ENCODE results near the gene SAMD13. TPM values are rescaled to one million over a fixed set of nuclear protein-coding genes. Genes with fewer than 3 reads are reported as not detected.

The SAMD13 gene
- total and polyA plus RNA-seq, 8 donors, result 0.84 to 8.6 (median 8.2) TPM

DNA sequence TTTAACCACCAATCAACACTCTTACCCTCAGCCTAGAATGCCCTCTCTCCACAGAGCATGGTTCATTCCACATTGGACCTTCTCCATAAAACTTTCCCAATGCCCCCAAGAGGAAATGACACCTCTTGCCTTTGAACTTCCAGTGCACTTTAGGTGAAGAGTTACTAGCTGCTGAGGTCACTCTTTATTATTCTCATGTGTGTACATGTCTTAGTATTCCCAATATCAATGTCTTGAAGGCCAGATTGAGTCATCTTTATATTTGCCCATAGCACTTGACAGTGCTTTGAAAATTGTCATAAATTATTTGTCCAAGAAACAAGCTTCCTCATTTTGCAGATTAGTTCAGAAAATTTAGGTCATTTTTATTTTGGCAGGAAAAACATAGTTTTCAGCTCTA, 88.7 kb downstream of the SAMD13 start:
- ATAC-seq (no peak), DNase-seq (no peak)
- H3K36me3 ChIP-seq, result no peaks in the 10 kb centered on the region
- no peaks in the 10 kb centered on the region for H3K9me3 ChIP-seq
- H3K27me3 ChIP-seq, result no peaks in the 10 kb centered on the region
- intact Hi-C loops (cut with DNase I), result no loop called here
- TF ChIP-seq, protein P1, sequence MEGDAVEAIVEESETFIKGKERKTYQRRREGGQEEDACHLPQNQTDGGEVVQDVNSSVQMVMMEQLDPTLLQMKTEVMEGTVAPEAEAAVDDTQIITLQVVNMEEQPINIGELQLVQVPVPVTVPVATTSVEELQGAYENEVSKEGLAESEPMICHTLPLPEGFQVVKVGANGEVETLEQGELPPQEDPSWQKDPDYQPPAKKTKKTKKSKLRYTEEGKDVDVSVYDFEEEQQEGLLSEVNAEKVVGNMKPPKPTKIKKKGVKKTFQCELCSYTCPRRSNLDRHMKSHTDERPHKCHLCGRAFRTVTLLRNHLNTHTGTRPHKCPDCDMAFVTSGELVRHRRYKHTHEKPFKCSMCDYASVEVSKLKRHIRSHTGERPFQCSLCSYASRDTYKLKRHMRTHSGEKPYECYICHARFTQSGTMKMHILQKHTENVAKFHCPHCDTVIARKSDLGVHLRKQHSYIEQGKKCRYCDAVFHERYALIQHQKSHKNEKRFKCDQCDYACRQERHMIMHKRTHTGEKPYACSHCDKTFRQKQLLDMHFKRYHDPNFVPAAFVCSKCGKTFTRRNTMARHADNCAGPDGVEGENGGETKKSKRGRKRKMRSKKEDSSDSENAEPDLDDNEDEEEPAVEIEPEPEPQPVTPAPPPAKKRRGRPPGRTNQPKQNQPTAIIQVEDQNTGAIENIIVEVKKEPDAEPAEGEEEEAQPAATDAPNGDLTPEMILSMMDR (IDR thresholded peaks at IDR 0.05), result no peak
- no peak overlapping the region for H3K4me3 ChIP-seq
- H3K4me1 ChIP-seq, result no peaks in the 10 kb centered on the region
- H3K27ac ChIP-seq, result no peak overlapping the region

DNA sequence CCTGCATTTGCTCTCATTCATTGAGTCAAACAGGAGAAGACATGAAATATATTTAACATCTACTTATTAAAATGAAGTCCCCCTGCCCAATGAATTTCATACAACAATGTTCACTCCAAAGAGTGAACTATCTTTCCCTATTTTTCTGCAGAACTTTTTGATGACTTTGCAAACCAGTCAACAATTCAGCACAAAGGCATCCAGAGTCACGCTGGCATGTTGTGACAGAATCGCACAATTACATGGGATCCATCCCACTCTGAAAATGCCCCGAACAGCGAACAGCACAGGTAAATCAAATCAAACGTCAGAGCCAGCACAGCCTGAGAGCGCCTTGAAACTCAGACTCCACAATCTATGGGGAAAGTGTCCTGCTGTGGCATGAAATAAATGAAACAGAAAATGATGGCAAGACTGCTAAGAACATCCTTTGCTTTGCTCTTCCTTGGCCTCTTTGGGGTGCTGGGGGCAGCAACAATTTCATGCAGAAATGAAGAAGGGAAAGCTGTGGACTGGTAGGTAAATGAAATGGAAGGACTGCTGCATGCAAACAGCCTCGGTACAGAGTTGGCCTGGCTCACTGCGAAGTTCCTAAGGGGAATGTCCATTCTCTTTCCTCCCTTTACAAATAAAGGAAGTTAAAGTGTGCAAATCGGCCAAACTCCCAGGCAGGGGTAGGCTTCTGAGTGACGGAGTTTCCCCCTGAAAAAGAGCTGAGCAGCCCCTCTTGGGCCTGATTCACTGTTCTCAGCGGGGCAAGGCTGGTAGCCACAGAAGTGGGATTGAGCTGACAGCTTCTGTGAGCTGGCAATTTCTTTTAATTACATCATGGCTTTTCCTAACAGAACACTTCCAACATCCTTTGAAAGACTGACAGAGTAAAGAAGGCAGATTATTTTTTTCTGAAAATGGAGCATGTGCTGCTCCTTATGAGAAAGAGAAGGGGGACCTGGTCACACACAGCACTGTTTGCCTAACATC, 97.0 kb downstream of the SAMD13 start, which contains the start of gene DNASE2B:
TSS of gene DNASE2B (plus strand) at position 310 of the 981 bp plus-strand sequence. CDS start at position 391, 81 bp downstream.
- ATAC-seq (no peak), DNase-seq (no peak)
- Histone ChIP-seq H3K36me3 (no peaks in the 10 kb centered on the region), H3K4me1 (no peaks in the 10 kb centered on the region), H3K27me3 (no peaks in the 10 kb centered on the region), H3K27ac (no peak within 1 kb of the TSS), H3K4me3 (no peak within 1 kb of the TSS), H3K9me3 (no peaks in the 10 kb centered on the region)
- intact Hi-C loops (cut with DNase I), result no loop called here
- TF ChIP-seq, protein P1 (IDR thresholded peaks at IDR 0.05), result no peak

Other genes starting within 250 kb of the SAMD13 start
- 10 to 100 TPM; 22.4 to 37.1 TPM for gene PRKACB, start 157.4 kb upstream of the SAMD13 start, total RNA-seq
- gene PRKACB, start 157.4 kb upstream of the SAMD13 start, polyA plus RNA-seq (ENCODE audit: insufficient read length in 6 of 6), result 10 to 100 TPM; 43.5 to 54.9 (median 46.8) TPM
- 1 to 10 TPM; 1.8 to 2.7 TPM for gene DNASE2B, start 96.8 kb downstream of the SAMD13 start, total RNA-seq
- under 1 TPM in 3 of 6 donors, not detected in 3; 0.11 to 0.35 (median 0.13) TPM for gene DNASE2B, start 96.8 kb downstream of the SAMD13 start, polyA plus RNA-seq (ENCODE audit: insufficient read length in 6 of 6)
- 10 to 100 TPM; 20.6 to 28.8 TPM for gene RPF1, start 177.6 kb downstream of the SAMD13 start, total RNA-seq
- gene RPF1, start 177.6 kb downstream of the SAMD13 start, polyA plus RNA-seq (ENCODE audit: insufficient read length in 6 of 6), result 10 to 100 TPM; 34.2 to 41.1 (median 39.5) TPM
- 1 to 10 TPM; 1.3 to 1.9 TPM for gene SPATA1, start 204.7 kb downstream of the SAMD13 start, total RNA-seq
- 1 to 10 TPM; 2.3 to 4.0 (median 3.5) TPM for gene SPATA1, start 204.7 kb downstream of the SAMD13 start, polyA plus RNA-seq (ENCODE audit: insufficient read length in 6 of 6)
- 100 to 1,000 TPM; 124 to 147 TPM for gene GNG5, start 204.9 kb downstream of the SAMD13 start, total RNA-seq
- gene GNG5, start 204.9 kb downstream of the SAMD13 start, polyA plus RNA-seq (ENCODE audit: insufficient read length in 6 of 6), result 100 to 1,000 TPM; 127 to 145 (median 141) TPM